ENCODE measurements around the gene THAP8.

DNA sequence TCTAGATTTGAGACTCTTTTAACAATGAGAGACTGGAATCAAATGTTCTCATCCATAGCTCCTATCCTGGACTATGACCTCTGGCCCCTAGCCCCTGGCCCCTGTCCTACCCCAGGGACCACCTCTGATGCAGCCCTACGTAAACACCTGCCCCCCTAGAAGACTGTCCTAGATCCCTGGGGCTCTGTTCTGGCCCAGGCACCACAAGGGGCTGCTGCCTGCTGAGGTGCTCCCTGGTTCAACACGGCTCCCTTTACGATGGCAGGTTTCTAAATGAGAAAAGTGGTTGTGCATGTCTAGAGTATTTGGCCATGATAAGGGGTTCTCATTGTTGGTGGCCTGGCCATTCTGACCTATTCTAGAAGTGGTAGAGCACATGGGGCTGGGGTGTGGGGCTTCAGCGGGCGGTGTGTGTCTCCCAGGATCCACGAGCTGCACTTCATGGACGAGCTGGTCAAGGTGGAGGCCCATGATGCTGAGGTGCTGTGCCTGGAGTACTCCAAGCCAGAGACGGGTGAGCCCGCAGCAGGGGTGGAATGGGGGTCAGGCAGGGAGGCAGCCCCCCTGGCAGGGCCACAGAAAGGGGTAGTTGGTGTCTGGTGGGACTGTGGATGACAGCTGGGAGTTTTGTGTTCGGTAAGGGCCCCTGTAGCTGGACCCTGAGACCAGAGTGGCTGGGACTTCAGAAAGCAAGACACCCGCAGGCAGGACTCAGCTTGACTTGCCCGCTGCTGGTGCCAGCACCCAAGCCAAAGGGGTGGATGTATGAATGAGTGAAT, 30.3 kb upstream of the THAP8 start:
- TF ChIP-seq, protein P1, sequence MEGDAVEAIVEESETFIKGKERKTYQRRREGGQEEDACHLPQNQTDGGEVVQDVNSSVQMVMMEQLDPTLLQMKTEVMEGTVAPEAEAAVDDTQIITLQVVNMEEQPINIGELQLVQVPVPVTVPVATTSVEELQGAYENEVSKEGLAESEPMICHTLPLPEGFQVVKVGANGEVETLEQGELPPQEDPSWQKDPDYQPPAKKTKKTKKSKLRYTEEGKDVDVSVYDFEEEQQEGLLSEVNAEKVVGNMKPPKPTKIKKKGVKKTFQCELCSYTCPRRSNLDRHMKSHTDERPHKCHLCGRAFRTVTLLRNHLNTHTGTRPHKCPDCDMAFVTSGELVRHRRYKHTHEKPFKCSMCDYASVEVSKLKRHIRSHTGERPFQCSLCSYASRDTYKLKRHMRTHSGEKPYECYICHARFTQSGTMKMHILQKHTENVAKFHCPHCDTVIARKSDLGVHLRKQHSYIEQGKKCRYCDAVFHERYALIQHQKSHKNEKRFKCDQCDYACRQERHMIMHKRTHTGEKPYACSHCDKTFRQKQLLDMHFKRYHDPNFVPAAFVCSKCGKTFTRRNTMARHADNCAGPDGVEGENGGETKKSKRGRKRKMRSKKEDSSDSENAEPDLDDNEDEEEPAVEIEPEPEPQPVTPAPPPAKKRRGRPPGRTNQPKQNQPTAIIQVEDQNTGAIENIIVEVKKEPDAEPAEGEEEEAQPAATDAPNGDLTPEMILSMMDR (IDR thresholded peaks at IDR 0.05; ENCODE audit: low read depth, low read length, poor library complexity, severe bottlenecking), result no peak
- no peak for TF ChIP-seq EZH2phosphoT487 (IDR thresholded peaks at IDR 0.05; ENCODE audit: borderline replicate concordance, low read length)
